Pancreas (tissue), 10 donors: Measurements from ENCODE around the gene C8B. TPM values are rescaled to one million over a fixed set of nuclear protein-coding genes. Genes with fewer than 3 reads are reported as not detected.

Experiments
- ATAC-seq, 4 donors: fragments of 200-7000 bp; cut with Tn5 transposase; one replicate each; pipeline versions ENCODE4 v1.8.0 to v1.9.1; 2020; ENCODE audit warnings: mild to moderate bottlenecking in 4 of 4, moderate library complexity in 4 of 4
- DNase-seq, 6 donors: peaks; one replicate each; pipeline ENCODE4 v3.0.0-alpha.2; 2020
- FAIRE-seq: peaks from 2 replicates; lab custom pipeline; 2012; peaks lifted over from hg19 to GRCh38; lab: Jason Lieb, UNC
- H3K27ac ChIP-seq, 4 donors: fragments of 200-600 bp; sonication (generic); 1 replicate in 3 of 4; 2 replicates in 1 of 4; pipeline versions ENCODE4 v1.5.0 to v1.8.0; 2020
- H3K27me3 ChIP-seq, 4 donors: fragments of 200-600 bp; one replicate each; pipeline ENCODE4 v1.8.0; 2021
- H3K36me3 ChIP-seq, 3 donors: fragments of 200-600 bp; sonication (generic) in 1 of 3; one replicate each; pipeline versions ENCODE4 v1.5.0 to v1.8.0; 2020 to 2021
- H3K4me1 ChIP-seq, 3 donors: fragments of 200-600 bp; one replicate each; pipeline ENCODE4 v1.8.0; 2021
- H3K4me3 ChIP-seq, 4 donors: fragments of 200-600 bp; sonication (generic) in 2 of 4; one replicate each; pipeline versions ENCODE4 v1.5.0 to v1.8.0; 2020 to 2021
- H3K9me3 ChIP-seq, 4 donors: fragments of 200-600 bp; one replicate each; pipeline ENCODE4 v1.8.0; 2021
- WGBS, 2 donors: extraction: QIAGEN DNeasy Blood & Tissue Kit; methylation state at CpG; one replicate each; pipeline ENCODE4 v1.1.7; 2013; 5-methylcytosine and 5-hydroxymethylcytosine counted together
- intact Hi-C, 3 donors: fragments of 100-400 bp; cut with DNase I; formaldehyde crosslinking; loops; one replicate each; pipeline versions ENCODE4 v1.11.1 to v1.14.2; 2022
- polyA plus RNA-seq, 2 donors: library from polyadenylated mRNA; stranded (reverse); fragments of 200-250 nt; gene quantifications; one replicate each; pipeline ENCODE4 v1.2.3, GENCODE V29; 2013
- total RNA-seq, 6 donors: library from RNA; stranded (reverse); fragmentation: NEBNext Ultra II Directional in 4 of 6; extraction: Animal tissue kit (Norgen Biotek cat#: 25700) in 4 of 6; gene quantifications; one replicate each; pipeline versions ENCODE4 v1.2.1 to v1.2.4, GENCODE V29; 2021 to 2023
- TF ChIP-seq, protein P1 (sequence below), 4 donors: fragments of 200-600 bp; sonication (generic) in 3 of 4; IDR thresholded peaks; one replicate each; pipeline versions ENCODE4 v1.5.0 to v1.8.0; 2021; ENCODE audit warnings: antibody characterized with exemption in 4 of 4
- donor health status: healthy with polysubstance abuse.
- donor health status: DM: no; HTN: no; CAD: no; lungs with moderate emphysema.
- donor health status: DM: no; HTN: no; CAD: no.
- donor health status: control.
- donor health status: control.
- donor health status: Bipolar disorder and iron deficiency.
- donor health status: DM: yes; HTN: yes; CAD: no.
- donor health status: DM: no; HTN: no; CAD: no.
- donor health status: DM: no; HTN: no; CAD: no.
- donor health status: DM: yes; HTN: yes; CAD: no.

The C8B gene
- total and polyA plus RNA-seq, 8 donors: 0.05 to 0.28 (median 0.18) TPM; not detected in 4

- DNase-seq (no peak), ATAC-seq (no peak), FAIRE-seq (no peak)
- WGBS, 2 donors: 85 to 91% methylated on average over 2 of the region's 2 CpGs
- intact Hi-C loops: no loop called here
- H3K4me3 ChIP-seq: no peak overlapping the region
- no peaks in the 10 kb centered on the region for H3K9me3 ChIP-seq
- no peaks in the 10 kb centered on the region for H3K27me3 ChIP-seq
- no peak overlapping the region for H3K27ac ChIP-seq
- no peaks in the 10 kb centered on the region for H3K4me1 ChIP-seq
- H3K36me3 ChIP-seq: no peaks in the 10 kb centered on the region
- TF ChIP-seq, protein P1, sequence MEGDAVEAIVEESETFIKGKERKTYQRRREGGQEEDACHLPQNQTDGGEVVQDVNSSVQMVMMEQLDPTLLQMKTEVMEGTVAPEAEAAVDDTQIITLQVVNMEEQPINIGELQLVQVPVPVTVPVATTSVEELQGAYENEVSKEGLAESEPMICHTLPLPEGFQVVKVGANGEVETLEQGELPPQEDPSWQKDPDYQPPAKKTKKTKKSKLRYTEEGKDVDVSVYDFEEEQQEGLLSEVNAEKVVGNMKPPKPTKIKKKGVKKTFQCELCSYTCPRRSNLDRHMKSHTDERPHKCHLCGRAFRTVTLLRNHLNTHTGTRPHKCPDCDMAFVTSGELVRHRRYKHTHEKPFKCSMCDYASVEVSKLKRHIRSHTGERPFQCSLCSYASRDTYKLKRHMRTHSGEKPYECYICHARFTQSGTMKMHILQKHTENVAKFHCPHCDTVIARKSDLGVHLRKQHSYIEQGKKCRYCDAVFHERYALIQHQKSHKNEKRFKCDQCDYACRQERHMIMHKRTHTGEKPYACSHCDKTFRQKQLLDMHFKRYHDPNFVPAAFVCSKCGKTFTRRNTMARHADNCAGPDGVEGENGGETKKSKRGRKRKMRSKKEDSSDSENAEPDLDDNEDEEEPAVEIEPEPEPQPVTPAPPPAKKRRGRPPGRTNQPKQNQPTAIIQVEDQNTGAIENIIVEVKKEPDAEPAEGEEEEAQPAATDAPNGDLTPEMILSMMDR (IDR thresholded peaks at IDR 0.05): no peak
These were observed 26.6 kb downstream of the C8B start for GRCh38 chr1:56939209-56939608.

- no peak for FAIRE-seq
- 90 to 95% methylated on average over 2 of the region's 2 CpGs for WGBS, 2 donors
- no peak for ATAC-seq
- Histone ChIP-seq H3K4me3 (no peak overlapping the region), H3K36me3 (no peaks in the 10 kb centered on the region), H3K27ac (no peak overlapping the region), H3K9me3 (no peaks in the 10 kb centered on the region), H3K27me3 (no peaks in the 10 kb centered on the region), H3K4me1 (no peaks in the 10 kb centered on the region)
- DNase-seq: no peak
- intact Hi-C loops: no loop called here
- TF ChIP-seq, protein P1 (IDR thresholded peaks at IDR 0.05): no peak
These were observed 27.2 kb downstream of the C8B start for GRCh38 chr1:56938646-56939045.

- no peak for FAIRE-seq
- H3K27me3 ChIP-seq: no peaks in the 10 kb centered on the region
- ATAC-seq: no peak
- H3K9me3 ChIP-seq: no peaks in the 10 kb centered on the region
- H3K27ac ChIP-seq: no peak overlapping the region
- 43 to 63% methylated on average over 1 of the region's 1 CpG for WGBS, 2 donors
- H3K4me3 ChIP-seq: no peak overlapping the region
- DNase-seq: no peak
- intact Hi-C loops: no loop called here
- TF ChIP-seq, protein P1 (IDR thresholded peaks at IDR 0.05): no peak
- H3K36me3 ChIP-seq: no peaks in the 10 kb centered on the region
- no peaks in the 10 kb centered on the region for H3K4me1 ChIP-seq
These were observed 31.3 kb downstream of the C8B start for GRCh38 chr1:56934430-56935060.

DNA sequence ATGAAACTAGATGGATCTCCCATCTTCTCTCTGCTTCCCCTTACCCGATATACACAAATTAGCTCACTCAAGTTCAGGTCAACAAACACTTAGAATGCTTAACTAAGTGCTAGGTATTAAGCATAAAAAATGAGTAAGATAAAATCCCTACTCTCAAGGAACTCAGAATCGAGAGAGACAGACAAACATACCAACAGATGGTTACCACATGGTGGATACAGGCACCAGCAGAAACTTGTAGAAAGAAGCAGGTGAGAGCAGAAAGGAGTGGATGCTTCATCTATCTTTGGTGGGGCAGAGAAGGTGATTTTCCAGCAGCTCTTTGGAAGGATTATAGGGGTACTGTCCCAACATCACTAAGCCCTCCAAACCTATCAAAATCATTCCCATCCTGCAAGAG lies 32.2 kb downstream of the C8B start:
- ATAC-seq (no peak), DNase-seq (no peak), FAIRE-seq (no peak)
- H3K36me3 ChIP-seq: no peaks in the 10 kb centered on the region
- no peaks in the 10 kb centered on the region for H3K9me3 ChIP-seq
- H3K27me3 ChIP-seq: no peaks in the 10 kb centered on the region
- intact Hi-C loops: no loop called here
- H3K27ac ChIP-seq: no peak overlapping the region
- no peak overlapping the region for H3K4me3 ChIP-seq
- TF ChIP-seq, protein P1 (IDR thresholded peaks at IDR 0.05): no peak
- H3K4me1 ChIP-seq: no peaks in the 10 kb centered on the region
- 58 to 68% methylated on average over 2 of the region's 2 CpGs for WGBS, 2 donors

- 76 to 89% methylated on average over 2 of the region's 2 CpGs for WGBS, 2 donors
- no peaks in the 10 kb centered on the region for H3K4me1 ChIP-seq
- TF ChIP-seq, protein P1 (IDR thresholded peaks at IDR 0.05): no peak
- FAIRE-seq (no peak), ATAC-seq (no peak), DNase-seq (no peak)
- no peaks in the 10 kb centered on the region for H3K9me3 ChIP-seq
- H3K27ac ChIP-seq: no peak overlapping the region
- intact Hi-C loops: no loop called here
- H3K36me3 ChIP-seq: no peaks in the 10 kb centered on the region
- no peak overlapping the region for H3K4me3 ChIP-seq
- no peaks in the 10 kb centered on the region for H3K27me3 ChIP-seq
These were observed 32.7 kb downstream of the C8B start for GRCh38 chr1:56933161-56933560.
